ENCODE results near the gene IGHMBP2.

IGHMBP2 gene

DNA sequence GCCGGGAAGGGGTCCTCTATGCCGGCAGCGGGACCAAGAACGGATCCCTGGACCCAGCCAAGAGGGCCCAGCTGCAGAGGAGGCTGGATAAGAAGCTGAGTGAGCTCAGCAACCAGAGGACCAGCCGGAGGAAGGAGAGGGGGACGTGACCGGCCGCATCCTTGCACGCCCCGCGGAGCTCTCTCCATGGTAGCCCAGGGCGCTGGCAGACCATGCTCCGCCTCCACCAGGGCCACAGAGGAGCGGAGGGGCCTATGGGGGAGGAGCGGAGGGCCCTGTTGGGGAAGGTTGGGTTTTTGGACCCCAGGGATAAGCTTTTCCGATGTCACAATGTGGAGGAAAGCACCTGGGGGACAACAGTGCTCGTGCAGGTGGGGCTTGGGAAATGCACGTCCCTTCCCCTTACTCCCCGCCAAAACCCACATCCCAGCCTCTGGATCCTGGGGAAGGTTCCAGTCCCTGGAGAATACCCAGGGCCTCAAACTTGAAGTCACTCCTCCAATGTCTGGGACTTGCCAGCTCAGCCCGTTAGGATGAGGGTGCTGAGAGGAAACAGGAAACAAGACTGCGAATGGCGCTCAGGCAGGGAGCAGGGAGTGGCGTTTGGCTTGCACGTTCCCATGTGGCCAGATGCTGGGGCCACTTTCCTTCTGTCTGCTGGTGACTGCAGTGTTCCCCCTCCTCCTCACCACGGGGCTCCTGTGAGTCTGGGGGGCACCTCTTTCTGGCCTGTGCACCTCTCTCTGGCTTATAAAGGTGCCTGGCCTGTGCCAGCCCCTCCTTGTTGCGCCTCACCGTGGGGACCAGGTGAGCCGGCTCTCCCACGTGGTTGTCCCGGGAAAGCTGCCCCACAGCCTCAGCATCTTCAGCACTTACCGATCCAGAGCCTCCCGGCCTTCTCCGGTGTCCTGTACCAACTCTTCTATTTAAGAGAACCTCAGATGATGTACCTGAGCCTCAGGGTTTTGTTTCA is 36.2 kb downstream of the IGHMBP2 start:
- DNase-seq (ENCODE audit: low read depth in 1 of 2, low spot score in 1 of 2) = no peak

DNA sequence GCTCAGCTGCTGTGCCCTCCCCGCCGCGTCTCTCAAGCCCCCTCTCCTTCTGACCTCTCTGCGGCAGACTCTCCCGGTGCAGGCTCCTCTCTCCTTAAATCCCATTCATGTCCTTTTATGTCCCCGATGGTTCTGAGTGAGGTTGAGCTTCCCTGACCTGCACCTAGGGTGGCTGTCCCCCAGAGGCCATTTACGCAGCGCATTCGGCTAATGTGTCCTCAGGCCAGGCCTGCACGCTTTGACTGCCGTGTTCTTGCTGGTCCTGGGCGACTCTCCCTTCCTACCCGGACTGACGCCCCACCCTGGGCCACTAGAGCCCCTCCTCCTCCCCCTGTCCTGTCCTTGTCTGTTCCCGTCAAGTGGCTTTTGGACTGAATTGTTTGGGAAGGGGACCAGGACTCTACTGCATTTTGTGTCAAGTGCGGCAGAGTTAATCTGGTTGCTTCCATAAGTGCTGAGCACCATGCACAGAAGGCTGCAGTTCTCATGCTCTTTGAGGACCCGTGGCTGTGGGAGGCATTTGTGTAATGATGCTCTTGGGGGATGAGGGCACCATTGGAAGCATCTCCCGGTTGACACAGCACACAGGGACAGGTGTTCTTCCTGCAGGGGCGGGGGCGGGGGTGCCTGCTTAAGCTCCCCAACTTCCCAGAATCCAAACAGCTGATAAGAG is 37.1 kb downstream of the IGHMBP2 start:
- no peak for DNase-seq (ENCODE audit: low read depth in 1 of 2, low spot score in 1 of 2)

DNA sequence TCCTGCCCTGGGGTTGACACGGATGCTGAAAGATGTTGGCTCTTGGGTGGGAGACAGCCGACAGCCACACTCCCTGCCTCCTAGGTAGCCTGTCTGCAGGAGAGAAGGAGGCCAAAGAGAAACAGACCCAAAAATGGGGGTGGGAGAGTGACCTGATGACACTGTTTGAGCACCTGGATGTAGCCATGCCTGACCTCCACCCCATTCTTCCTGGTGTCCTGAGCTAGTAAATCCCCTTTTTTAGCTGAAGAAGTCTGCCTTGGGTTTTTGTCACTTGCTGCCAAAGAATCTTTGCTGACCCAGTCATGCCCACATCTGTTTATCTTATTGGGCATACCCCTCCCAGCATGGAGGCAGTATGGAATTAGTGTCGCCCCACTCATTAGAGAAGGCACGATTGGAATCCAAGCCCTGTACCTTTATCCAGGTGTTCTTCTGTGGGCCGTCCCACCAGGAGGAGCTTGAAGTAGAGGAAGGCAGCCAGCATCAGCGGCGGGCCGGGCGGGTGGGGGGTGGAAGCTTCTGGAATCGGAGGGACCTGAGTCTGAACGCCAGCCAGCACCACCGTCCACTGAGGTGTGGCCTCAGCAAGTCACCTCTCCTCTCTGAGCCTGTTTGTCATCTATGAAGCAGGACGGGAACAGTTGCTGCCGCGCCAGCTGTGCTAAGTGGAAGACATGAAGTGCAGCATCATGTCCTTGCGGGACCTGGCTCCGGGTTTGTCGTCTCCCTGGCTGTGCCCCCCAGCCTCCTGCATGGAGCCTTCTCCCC is 37.8 kb downstream of the IGHMBP2 start:
- DNase-seq (ENCODE audit: low read depth in 1 of 2, low spot score in 1 of 2) = no peak

DNA sequence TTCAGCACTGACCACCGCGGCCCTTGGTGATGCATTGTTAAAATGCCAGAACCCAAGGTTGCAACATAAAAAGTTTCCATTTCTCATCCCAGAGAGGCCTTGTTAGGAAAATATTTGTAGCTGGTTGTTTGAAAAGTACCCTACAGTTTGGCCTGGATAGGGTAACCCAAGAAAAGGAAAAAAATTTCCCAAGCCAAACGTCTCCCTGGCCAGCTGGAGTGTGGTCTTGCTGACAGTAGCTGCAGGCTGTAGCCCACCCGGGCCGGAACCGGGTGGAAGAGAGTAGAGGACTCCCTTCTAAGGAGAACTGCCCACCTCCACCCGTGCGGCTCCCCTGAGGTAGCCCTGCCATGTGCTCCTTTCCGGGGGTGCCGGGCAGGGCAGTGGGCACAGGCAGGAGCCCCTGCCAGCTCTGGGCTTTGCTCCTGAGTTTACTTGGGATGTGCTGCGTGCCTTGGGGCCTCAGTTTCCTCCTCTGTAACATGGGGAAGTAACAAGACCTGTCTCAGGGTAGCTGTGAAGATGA is 38.5 kb downstream of the IGHMBP2 start:
- DNase-seq (ENCODE audit: low read depth in 1 of 2, low spot score in 1 of 2) = no peak

DNA sequence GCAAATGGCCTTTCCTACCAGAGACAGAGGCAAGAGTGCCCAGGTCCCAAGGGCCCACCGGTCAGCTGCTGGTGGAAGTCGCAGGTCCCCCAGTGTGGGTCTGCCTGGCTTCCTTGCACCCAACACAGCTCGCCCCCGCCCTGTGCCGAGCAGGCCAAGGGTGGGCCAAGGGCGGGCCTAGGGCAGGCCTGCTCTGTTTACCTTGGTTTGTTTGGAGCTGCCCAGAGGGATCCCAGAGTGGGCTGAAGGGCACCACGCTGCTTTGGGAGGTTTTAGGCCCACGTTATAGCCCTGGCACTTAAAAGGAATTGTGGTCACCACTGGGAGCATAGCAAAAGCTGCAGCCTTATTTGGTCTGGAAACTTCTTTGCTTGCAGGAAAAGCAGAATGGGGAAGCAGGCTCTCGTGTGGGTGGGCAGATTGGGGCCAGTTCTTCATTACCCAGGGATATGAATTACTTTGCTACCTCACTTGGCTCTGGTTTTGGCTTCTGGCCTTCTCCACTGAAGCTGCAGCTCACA is 39.1 kb downstream of the IGHMBP2 start:
- no peak for DNase-seq (ENCODE audit: low read depth in 1 of 2, low spot score in 1 of 2)

DNA sequence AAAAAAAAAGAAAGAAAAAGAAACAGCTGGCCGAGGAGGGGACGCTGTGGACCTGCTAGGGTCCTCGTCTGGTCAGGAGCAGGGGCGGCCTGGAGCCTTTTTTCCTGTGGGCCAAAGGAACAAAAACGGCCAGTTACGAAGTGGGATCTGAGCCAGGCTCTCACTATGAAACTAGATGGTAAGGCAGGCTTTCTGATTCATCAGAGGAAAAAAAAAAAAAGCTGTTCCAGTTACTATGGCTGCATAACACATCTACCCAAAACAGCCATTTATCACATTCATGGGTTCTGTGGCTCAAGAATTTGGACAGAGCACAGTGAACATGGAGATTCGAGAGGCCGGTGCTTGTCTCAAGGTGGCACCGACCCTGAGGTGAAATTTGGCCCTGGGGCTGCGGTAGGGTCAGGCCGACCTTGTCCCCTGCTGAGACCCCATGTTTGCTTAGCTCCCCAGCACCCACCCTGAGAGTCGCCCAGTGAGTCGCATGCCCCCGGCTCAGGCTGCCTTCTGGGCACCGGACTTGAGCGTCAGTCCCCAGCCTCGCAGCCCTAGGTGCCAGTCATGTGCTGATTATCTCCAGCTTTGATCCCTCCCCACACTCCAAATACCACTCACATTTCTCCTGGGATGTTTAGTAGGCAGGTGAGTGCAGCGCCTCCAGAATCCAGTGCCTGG is 42.9 kb downstream of the IGHMBP2 start:
- no peak for DNase-seq (ENCODE audit: low read depth in 1 of 2, low spot score in 1 of 2)

DNA sequence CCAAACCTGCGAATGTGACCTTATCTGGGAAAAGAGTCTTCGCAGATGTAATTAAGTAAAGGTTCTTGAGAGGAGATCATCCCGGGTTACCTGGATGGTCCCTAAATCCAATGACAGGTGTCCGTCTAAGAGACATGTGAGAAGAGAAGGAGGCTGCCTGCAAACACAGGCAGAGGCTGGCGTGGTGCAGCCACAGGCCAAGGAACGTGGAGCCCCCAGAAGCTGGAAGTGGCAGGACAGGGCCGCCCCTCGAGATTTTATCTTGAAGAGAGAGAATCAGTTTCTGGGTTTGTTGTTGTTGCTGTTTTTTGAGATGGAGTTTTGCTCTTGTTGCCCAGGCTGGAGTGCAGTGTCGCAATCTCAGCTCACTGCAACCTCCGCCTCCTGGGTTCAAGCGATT is 43.5 kb downstream of the IGHMBP2 start:
- DNase-seq (ENCODE audit: low read depth in 1 of 2, low spot score in 1 of 2) = no peak

DNA sequence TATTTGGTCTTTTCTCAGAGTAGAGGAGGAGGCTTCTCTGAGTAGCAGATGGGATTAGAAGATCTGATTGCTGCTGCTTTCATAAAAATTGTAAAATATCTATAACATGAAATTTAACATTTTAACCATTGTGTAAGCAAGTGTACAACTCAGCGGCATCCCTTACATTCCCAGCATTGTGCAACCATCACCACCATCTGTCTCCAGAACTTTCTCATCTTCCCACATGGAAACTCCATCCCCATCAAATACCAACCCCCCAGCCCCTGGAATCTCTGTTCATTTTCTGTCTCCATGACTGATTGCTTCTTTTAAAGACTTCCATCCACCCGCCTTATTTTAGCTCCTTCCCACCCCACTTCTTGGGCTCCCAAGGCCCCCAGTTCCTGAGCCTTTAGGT is 44.8 kb downstream of the IGHMBP2 start:
- no peak for DNase-seq (ENCODE audit: low read depth in 1 of 2, low spot score in 1 of 2)

DNA sequence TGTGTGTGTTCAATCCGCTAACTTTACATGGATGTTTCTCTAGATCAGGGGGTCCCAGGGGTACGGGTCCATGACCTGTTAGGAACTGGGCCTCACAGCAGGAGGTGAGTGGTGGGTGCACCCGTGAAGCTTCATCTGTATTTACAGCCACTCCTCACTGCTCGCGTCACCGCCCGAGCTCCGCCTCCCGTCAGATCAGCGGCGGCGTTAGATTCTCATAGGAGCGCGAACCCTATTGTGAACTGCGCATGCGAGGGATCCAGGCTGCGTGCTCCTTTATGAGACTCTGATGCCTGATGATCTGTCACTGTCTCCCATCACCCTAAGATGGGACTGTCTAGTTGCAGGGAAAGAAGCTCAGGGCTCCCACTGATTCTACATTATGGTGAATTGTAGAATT is 45.2 kb downstream of the IGHMBP2 start:
- no peak for DNase-seq (ENCODE audit: low read depth in 1 of 2, low spot score in 1 of 2)

DNA sequence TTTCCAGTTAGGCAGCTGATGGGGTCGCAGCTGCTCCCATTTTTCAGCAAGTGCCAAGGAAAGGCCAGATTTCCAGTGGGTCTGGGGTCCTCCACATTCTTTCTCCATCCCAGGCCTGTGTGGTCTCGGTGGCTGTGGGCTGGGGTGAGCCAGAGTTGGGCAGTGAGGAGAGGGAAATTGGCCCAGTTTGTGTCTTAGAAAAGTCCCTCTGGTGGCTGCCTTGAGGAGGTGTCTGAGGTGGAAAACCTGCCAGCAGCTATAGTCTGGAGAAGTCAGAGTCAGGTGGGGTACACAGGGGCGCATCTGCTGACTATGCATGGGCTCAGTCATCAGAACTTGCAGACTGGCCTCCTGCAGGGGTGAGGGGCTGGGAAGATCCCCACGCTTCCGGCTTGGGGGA is 46.6 kb downstream of the IGHMBP2 start:
- no peak for DNase-seq (ENCODE audit: low read depth in 1 of 2, low spot score in 1 of 2)

DNA sequence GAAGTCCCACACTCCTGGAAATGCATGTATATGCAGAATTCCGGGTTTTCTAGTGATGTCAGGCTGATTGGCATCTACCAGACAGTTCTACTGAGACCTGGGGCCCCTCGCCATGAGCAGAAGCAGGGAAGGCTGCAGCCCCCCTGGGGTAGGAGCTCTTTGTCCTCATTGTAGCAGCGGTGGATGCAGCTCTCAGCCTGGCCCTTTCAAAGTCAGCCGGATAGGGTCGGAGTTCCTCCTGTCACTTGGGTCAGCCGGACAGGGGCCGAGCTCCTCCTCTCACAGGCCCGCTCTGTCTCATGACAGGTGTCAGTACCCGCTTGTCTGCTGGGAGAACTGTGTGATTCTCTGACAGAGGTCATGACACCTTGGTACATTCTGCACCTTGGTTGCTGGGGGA is 47.1 kb downstream of the IGHMBP2 start:
- DNase-seq (ENCODE audit: low read depth in 1 of 2, low spot score in 1 of 2) = no peak

DNA sequence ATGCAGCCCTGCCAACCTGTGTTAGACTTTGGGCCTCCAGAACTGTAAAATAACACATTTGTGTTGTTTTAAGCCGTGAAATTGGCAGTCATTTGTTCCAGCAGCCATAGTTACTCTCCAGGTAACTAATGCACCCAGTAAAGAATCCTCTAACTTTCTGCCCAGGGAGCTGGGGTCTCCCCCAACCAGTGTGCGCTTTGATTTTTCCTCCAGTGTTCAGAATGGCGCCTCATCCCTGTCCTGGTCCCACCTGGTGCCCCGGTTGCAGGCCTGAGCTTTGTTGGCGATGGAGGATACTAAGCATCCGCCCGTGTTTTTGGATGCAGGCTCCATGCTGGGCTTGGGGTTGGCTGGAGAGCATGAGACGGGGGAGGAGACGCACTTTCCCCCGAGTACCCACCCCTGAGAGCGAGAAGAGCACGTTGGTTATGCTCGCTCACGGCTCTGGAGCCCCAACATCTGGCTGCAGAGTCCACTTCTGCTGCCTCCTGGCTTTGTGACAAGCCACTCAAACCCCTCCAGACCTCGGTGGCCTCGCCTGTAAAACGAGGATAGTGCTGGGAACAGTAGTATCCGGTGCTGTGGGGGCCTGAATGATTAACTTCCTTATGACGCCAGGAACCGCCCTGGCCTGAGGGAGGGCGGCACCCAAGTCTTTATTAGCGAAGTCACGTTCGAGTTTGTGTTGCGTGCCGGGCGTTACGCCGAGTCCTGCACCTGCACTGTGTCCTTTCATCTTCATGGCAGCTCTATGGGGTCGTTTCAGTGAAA is 51.3 kb downstream of the IGHMBP2 start:
- no peak for DNase-seq (ENCODE audit: low read depth in 1 of 2, low spot score in 1 of 2)

DNA sequence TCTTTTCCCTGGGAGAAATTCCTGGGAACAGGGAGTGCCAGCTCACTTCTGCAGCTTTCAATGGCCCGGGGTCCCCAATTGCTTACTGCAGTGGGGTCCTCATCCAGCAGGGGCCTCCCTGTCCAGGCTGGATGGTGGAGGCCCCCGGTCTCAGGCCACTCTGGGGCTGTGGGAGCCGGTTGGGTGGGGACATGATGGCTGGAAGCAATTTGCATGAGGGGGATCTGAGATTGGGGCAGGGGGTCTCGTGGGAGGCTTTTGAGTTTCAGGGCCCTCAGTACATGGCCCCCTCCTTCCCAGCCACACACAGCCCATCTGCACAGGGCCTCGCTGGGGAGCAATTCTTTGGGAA is 51.9 kb downstream of the IGHMBP2 start:
- no peak for DNase-seq (ENCODE audit: low read depth in 1 of 2, low spot score in 1 of 2)

DNA sequence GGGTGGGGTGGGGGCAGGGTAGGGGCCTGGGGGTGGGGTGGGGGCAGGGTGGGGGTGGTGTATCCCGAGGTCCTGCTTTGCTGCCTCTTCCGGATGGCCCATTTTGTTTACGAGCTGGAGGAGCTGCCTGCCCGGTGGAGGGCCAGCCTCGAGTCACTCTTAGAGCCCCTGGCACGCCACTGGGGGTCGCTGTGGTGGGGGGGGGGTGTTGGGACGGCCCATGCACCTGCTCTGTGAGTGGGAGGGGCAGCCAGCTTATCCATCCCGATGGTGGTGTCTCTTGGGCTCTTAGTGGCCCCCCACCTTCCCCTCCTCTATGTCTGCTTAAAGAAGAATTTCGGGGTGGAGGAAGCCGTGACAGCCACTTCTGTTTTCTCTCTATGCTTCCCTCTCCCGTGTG is 52.5 kb downstream of the IGHMBP2 start:
- no peak for DNase-seq (ENCODE audit: low read depth in 1 of 2, low spot score in 1 of 2)

DNA sequence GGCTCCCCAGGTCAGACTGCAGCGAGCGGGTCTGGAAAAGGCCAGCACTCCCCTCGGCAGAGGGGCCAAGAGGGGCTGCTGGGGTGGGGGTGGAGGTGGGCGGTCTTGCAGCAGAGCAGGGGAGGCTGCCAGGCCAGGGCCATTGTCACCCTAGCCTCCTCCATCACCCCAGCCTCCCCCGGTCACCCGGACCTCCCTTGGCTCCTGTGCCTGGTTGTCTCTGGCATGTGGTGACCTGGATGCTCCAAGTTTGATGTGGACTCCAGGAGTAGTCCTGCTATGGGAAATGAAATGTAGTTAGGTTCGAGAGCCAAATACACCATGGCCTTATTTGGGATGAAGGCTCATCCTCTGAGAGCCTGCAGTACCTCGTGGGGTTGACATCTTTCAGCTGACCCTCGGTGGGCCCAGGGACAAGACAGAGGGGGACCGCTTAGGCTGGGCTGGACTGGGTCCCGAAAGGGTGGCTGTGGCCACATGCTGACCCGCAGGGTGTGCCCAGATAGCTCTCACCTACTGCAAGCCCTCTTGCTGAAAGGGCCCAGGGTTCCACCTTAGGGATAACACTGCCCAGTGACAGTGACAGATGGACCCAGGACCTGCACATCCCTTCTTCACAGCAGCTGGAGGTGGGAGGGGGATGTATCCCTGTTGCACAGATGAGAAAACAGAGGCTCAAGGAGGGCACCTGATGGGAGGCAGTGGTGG is 53.0 kb downstream of the IGHMBP2 start:
- DNase-seq (ENCODE audit: low read depth in 1 of 2, low spot score in 1 of 2) = no peak

DNA sequence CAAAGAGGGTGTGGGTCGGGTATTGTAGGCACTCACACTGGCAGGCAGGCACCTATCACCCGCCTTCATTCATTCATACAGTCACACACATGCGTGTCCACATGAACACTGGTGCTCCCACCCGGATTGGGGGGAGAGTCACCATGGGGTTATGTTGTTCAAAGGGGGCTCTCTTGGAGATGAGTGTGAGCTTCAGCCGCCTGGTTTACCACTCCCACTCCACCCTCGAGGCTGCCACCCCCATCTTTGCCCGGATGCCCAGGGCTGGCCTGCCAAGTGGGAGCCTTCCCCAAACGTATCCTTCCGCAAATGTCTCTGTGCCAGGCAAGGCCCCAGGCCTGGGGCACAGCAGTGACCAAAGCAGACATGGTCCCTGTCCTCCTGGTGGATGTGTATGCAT is 54.5 kb downstream of the IGHMBP2 start:
- DNase-seq (ENCODE audit: low read depth in 1 of 2, low spot score in 1 of 2) = no peak

DNA sequence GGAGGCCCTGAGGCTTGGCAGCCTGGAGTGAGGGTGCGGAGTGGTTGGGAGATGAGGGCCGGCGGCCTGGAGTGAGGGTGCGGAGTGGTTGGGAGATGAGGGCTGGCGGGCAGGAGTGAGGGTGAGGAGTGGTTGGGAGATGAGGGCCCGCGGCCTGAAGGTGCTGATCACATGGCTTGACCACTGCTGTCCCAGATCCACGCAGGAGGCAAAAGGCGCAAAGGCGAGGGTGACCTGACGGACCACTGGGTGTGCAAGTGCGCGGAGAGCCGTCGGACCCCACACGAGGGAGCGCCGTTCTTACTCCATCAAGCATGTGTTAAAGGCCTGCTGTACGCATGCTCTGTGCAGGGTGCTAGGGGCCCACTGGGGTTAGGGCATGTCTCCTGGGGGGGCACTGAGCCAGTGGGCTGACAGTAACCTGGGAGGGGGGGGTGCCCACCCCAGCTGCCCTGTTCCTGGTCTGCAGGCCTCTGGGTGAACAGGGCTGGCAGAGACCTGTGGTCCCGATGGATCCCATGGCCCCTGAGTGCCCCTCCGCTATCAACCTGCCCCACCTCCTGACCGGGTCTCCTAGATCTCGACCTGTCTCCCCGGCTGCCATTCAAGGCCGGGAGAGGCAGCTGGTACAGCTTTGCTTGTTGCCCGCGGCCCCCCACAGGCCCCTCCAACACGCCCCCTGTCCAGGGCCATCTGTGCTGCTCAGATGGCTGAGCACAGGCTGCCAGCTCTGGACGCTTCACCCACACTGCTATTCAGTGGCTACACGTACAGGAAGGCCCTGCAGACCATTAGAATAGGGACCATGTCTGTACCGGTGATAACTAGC is 56.0 kb downstream of the IGHMBP2 start:
- no peak for DNase-seq (ENCODE audit: low read depth in 1 of 2, low spot score in 1 of 2)

DNA sequence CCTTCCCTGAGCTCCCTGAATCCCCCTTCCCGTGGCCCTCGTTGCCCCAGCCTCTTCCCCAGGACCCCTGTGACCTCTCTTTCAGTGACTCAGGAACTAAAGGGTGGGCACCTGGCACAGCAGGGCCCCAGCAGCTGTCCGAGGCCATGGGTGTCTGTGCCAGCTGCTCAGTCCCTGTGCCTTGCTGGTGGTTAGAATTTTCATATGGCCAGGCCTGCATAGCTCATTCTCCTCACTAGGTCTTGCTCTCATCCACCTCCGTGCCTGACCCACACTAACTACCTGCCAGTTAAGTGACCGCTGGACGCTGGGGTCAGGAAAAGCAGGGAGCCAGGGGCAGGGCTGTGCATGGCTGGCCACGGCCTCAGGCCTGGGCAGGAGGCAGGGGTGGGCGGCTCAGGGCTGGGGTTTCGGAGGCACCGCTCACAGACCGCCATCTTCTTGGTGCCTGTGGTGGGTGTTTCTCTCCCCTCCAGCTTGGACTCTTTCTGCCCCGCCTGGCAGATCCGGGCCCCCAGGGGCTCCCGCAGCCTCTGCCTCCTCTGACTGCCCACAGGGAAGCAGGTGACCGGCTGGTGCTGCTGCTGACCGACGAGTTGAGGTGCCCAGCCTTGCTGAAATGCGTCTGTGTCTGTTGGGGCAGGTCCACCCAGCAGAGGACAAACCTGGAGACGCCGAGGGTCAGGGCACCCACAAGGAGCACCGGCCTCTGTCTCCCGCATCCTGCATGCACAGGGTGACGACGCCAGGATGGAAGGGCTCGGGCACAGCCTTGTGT is 56.8 kb downstream of the IGHMBP2 start:
- no peak for DNase-seq (ENCODE audit: low read depth in 1 of 2, low spot score in 1 of 2)

Measured in stimulated activated CD4-positive, alpha-beta T cell treated with anti-CD3 and anti-CD28 coated beads, Interleukin-15, amount 100 ng/mL, for 1 hour (primary cell).